CD4-positive, alpha-beta T cell treated with Interferon gamma for 1 hour (primary cell): Measurements from ENCODE around the gene TRIM75.
"Not testable (repeated sequence)": the region's sequence is repeated elsewhere in the genome, so short reads cannot be mapped to it uniquely, and the experiment has no call there.

ENCODE experiments used
- DNase-seq: peaks from one replicate; pipeline ENCODE4 v3.0.0-alpha.2; 2020

Gene TRIM75

GRCh38 chr4:165079476-165079875, 25.8 kb downstream of the TRIM75 start:
- no peak for DNase-seq

GRCh38 chr4:165084787-165085186, 31.1 kb downstream of the TRIM75 start:
- not testable (repeated sequence) for DNase-seq

DNA sequence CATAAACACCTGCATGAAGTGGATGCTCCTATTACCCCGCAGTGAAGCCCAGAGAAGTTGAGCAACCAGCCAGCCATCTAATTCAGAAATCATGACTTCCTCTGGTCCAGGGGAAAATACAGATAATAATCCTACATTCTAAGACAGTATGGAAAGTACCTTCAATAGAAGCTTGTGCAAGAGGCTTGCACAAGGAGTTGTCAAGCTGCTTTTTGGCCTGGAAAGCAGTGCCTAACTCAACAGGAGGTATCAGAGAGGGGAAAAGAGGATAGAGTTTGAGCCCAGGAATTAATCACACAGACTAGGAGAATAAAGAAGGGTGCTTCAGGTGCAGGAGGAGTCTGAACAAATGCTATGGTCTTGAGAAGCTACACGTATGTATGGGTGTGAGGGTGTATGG, 32.3 kb downstream of the TRIM75 start:
- no peak for DNase-seq

- no peak for DNase-seq
Measured at GRCh38 chr4:165088366-165088765, 34.7 kb downstream of the TRIM75 start.

DNA sequence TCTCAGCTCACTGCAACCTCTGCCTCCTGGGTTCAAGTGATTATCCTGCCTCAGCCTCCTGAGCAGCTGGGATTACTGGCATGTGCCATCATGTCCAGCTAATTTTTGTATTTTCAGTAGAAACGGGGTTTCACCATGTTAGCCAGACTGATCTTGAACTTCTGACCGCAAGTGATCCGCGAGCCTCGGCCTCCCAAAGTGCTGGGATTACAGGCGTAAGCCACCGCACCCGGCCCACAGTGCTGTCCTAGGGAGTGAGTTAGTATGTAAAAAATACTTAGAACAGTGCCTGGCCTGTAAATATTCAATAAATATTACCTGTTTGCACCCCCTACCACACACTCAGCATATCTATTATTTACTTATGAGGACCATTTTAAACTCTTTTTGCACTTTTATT, 38.5 kb downstream of the TRIM75 start:
- not testable (repeated sequence) for DNase-seq

DNA sequence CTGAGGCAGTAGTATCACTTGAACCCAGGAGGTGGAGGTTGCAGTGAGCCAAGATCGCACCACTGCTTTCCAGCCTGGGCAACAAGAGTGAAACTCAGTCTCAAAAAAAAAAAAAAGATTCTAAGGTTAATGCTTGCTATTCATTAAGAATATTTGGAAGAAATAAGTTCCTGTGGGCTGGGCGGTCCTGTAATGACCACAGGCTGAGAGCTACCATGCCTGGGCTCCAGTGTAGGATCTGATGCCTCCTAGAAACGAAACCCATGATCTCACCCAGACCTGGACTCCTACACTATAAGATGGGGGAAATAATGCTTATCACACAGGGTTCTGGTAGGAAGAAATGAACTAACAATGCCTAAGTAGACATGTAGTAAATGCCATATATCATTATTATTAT, 41.2 kb downstream of the TRIM75 start:
- DNase-seq: no peak

- DNase-seq: no peak
Measured at GRCh38 chr4:165095291-165095690, 41.6 kb downstream of the TRIM75 start.

DNA sequence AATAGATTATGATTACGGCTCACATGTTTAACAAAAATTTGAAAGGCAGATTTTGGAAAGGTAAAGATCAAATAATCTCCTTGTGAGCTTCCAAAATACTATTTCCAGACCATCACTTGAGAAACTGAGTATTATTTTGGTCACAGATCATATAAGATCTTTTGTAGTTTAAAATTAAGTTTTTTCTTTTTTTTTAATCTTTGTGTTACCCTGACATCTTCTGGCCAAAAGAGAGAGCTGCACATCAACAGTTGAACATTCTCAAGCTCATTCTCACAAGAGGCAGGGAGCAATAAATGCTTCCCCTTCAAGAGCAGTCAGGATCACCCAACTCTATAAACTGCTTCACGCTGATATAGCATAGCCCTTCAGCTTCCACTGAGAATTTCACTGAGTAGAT, 43.1 kb downstream of the TRIM75 start:
- DNase-seq: no peak

DNA sequence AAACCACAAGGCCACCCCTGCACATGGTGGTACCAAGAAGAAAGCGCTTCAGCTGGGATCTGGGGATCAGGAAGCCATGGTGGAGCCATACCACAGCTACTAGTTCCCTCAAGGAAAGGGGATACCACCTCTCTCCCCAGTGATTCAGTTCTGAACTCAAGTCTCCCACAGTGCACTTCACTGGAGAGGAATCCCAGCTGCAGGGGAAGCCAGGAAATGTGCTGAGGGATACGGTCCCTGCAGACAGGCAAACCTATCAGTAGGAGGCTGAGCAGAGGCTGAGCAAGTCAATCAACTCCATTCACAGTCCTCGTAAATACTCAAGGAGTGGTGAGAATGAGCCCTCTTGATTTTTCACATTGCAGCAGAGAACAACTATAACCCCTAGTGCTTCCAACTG, 48.0 kb downstream of the TRIM75 start:
- no peak for DNase-seq

- DNase-seq: no peak
Measured at GRCh38 chr4:165106518-165106917, 52.9 kb downstream of the TRIM75 start.
